ENCODE measurements around the gene PEX14.

GRCh38 chr1:10674222-10674621 is 199.5 kb downstream of the PEX14 start:
- TF ChIP-seq, protein P1, sequence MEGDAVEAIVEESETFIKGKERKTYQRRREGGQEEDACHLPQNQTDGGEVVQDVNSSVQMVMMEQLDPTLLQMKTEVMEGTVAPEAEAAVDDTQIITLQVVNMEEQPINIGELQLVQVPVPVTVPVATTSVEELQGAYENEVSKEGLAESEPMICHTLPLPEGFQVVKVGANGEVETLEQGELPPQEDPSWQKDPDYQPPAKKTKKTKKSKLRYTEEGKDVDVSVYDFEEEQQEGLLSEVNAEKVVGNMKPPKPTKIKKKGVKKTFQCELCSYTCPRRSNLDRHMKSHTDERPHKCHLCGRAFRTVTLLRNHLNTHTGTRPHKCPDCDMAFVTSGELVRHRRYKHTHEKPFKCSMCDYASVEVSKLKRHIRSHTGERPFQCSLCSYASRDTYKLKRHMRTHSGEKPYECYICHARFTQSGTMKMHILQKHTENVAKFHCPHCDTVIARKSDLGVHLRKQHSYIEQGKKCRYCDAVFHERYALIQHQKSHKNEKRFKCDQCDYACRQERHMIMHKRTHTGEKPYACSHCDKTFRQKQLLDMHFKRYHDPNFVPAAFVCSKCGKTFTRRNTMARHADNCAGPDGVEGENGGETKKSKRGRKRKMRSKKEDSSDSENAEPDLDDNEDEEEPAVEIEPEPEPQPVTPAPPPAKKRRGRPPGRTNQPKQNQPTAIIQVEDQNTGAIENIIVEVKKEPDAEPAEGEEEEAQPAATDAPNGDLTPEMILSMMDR (conservative IDR thresholded peaks at IDR 0.05 in 1 of 2, IDR thresholded peaks at IDR 0.05 in 1 of 2; ENCODE audit: extremely low read depth in 1 of 2, insufficient read depth in 1 of 2, low read depth in 1 of 2, low read length in 2 of 2), result no peak
- TF ChIP-seq EZH2 (IDR thresholded peaks at IDR 0.05; ENCODE audit: borderline replicate concordance, low read length), result no peak
